ENCODE results near the gene ADARB2. TPM values are rescaled to one million over a fixed set of nuclear protein-coding genes. Genes with fewer than 3 reads are reported as not detected.

ADARB2 gene
- total and polyA plus RNA-seq, 10 of the 15 experiments (the other 5 are each of a cell fraction or from before 2014, with no cell fraction given): 0.02 to 4.1 (median 0.76) TPM

- H3K4me1 ChIP-seq (ENCODE audit: control insufficient read depth, insufficient read depth, low read length): peaks cover 7% of the 10 kb centered on the region
- no peak overlapping the region for H3K4me2 ChIP-seq (ENCODE audit: control insufficient read depth, insufficient read depth)
- in situ Hi-C loops (cut with MboI) (no loop called here), intact Hi-C loops (cut with micrococcal nuclease; ENCODE audit: unreplicated experiment) (no loop called here)
- ChIA-PET POLR2A (no interaction called here), SMC1A (ENCODE audit: uncharacterized antibody, unreplicated experiment) (interaction anchor here (0.9 kb wide), 1 partner anchor 66 kb away, joined by 3 read pairs; no protein-coding TSS in a partner anchor), RAD21 (ENCODE audit: unreplicated experiment) (interaction anchor here (0.8 kb wide), 1 partner anchor 56 kb away, joined by 3 read pairs; no protein-coding TSS in a partner anchor), CTCF (interaction anchor here (1.4 kb wide), 1 partner anchor 125 kb away, joined by 5 read pairs; no protein-coding TSS in a partner anchor)
- H3K27me3 ChIP-seq (replicated peaks in 1 of 2; ENCODE audit: control insufficient read depth in 2 of 2, insufficient read depth in 2 of 2, low read length in 1 of 2): no peaks in the 10 kb centered on the region
- H3K9me3 ChIP-seq (replicated peaks; ENCODE audit: control insufficient read depth, insufficient read depth, low read length): no peaks in the 10 kb centered on the region; the same call in 2 of the 3 replicates
- H3K9ac ChIP-seq (ENCODE audit: control insufficient read depth, insufficient read depth, low read length): no peak overlapping the region
- no peaks in the 10 kb centered on the region for H4K20me1 ChIP-seq (ENCODE audit: control insufficient read depth, insufficient read depth)
- no TSS peak for BruUV-seq (replicated peaks)
- ATAC-seq: no peak
- H3K27ac ChIP-seq (ENCODE audit: control insufficient read depth, insufficient read depth): no peak overlapping the region
- WGBS (ENCODE audit: insufficient coverage, insufficient replicate concordance, low lambda C conversion rate, missing lambda C conversion rate): 44% methylated on average over 7 of the region's 7 CpGs
- H2AFZ ChIP-seq (ENCODE audit: control insufficient read depth, low read depth, low read length): no peak overlapping the region
- H3K79me2 ChIP-seq (ENCODE audit: control insufficient read depth, insufficient read depth, low read length): no peaks in the 10 kb centered on the region
- FAIRE-seq: no peak
- H3K4me3 ChIP-seq: no peak overlapping the region
- H3K36me3 ChIP-seq (ENCODE audit: control insufficient read depth in 2 of 2, insufficient read depth in 2 of 2, low read length in 1 of 2): no peaks in the 10 kb centered on the region
- TF ChIP-seq STAT3 (IDR thresholded peaks at IDR 0.05; ENCODE audit: low read depth, low read length) (no peak), CBX5 (IDR thresholded peaks at IDR 0.05; ENCODE audit: low read depth) (no peak), IKZF2 (IDR thresholded peaks at IDR 0.05) (no peak), TBL1XR1 (IDR thresholded peaks at IDR 0.05; ENCODE audit: low read depth, low read length) (no peak), CEBPB (IDR thresholded peaks at IDR 0.05; ENCODE audit: borderline replicate concordance in 1 of 2, low read depth in 2 of 2, low read length in 2 of 2) (no peak), CREM (IDR thresholded peaks at IDR 0.05; ENCODE audit: low read depth) (no peak), REST (IDR thresholded peaks at IDR 0.05; ENCODE audit: low read depth, low read length) (no peak), LARP7 (IDR thresholded peaks at IDR 0.05) (no peak), YY1 (IDR thresholded peaks at IDR 0.05; ENCODE audit: low read depth, low read length) (no peak), ZBTB33 (IDR thresholded peaks at IDR 0.05) (no peak)
- no peak for DNase-seq (ENCODE audit: low read depth, low spot score)
Observed at GRCh38 chr10:1545524-1545923, 191.8 kb downstream of the ADARB2 start.

All from GM12878 (cell line).